Fibroblast of lung (primary cell): ENCODE measurements around the gene P3R3URF. TPM values are rescaled to one million over a fixed set of nuclear protein-coding genes. Genes with fewer than 3 reads are reported as not detected.

Source experiments
- DNase-seq, 2 donors: peaks; one replicate each; pipeline versions ENCODE4 v3.0.0 to v3.0.0-alpha.2; 2010; ENCODE audit warnings: low read depth in 2 of 2
- H2AFZ ChIP-seq: 2 replicates; pipeline ENCODE4 v1.5.1; 2012; ENCODE audit warnings: low read length, control low read depth, inconsistent platforms
- H3K27ac ChIP-seq: 2 replicates; pipeline ENCODE4 v1.5.1; 2011; ENCODE audit warnings: low read length, control low read depth; ENCODE audit not compliant: insufficient read depth
- H3K27me3 ChIP-seq: 2 replicates; pipeline ENCODE4 v1.5.1; 2011; ENCODE audit warnings: mild to moderate bottlenecking, low read length; ENCODE audit not compliant: control insufficient read depth, insufficient read depth
- H3K36me3 ChIP-seq: 2 replicates; pipeline ENCODE4 v1.5.1; 2011; ENCODE audit warnings: low read length; ENCODE audit not compliant: control insufficient read depth, insufficient read depth
- H3K4me1 ChIP-seq: 2 replicates; pipeline ENCODE4 v1.5.1; 2011; ENCODE audit warnings: low read length; ENCODE audit not compliant: control insufficient read depth, insufficient read depth; ENCODE audit errors: extremely low read depth
- H3K4me2 ChIP-seq: 2 replicates; pipeline ENCODE4 v1.5.1; 2011; ENCODE audit warnings: low read length, control low read depth; ENCODE audit not compliant: insufficient read depth; ENCODE audit errors: extremely low read depth
- H3K4me3 ChIP-seq, 4 experiments: fragments of 200-600 bp in 1 of 4; sonication (generic) in 1 of 4; replicated peaks in 1 of 4; 2 replicates each; pipeline ENCODE4 v1.5.1; 2011 to 2016; ENCODE audit warnings: low read length in 4 of 4, low read depth in 3 of 4, mild to moderate bottlenecking in 3 of 4, control low read depth in 2 of 4, inconsistent platforms in 1 of 4, mixed read lengths in 1 of 4; ENCODE audit not compliant: insufficient read depth in 1 of 4; ENCODE audit errors: control extremely low read depth in 1 of 4
- H3K79me2 ChIP-seq: 2 replicates; pipeline ENCODE4 v1.5.1; 2012; ENCODE audit warnings: mild to moderate bottlenecking, low read length, inconsistent platforms; ENCODE audit not compliant: control insufficient read depth, insufficient read depth
- H3K9ac ChIP-seq: 2 replicates; pipeline ENCODE4 v1.5.1; 2011; ENCODE audit warnings: mild to moderate bottlenecking, low read length, control low read depth; ENCODE audit not compliant: insufficient read depth
- H3K9me3 ChIP-seq: 2 replicates; pipeline ENCODE4 v1.5.1; 2012; ENCODE audit warnings: low read depth, low read length; ENCODE audit not compliant: control insufficient read depth, insufficient read depth
- H4K20me1 ChIP-seq: 2 replicates; pipeline ENCODE4 v1.5.1; 2011; ENCODE audit warnings: low read length; ENCODE audit not compliant: control insufficient read depth, insufficient read depth; ENCODE audit errors: extremely low read depth
- CTCF ChIP-seq, 2 donors: IDR thresholded peaks in 1 of 2; conservative IDR thresholded peaks in 1 of 2; 1 replicate in 1 of 2; 2 replicates in 1 of 2; pipeline ENCODE4 v1.5.1; 2011 to 2012; ENCODE audit warnings: low read length in 2 of 2, control low read depth in 1 of 2, inconsistent platforms in 1 of 2, low read depth in 1 of 2, mild to moderate bottlenecking in 1 of 2
- EZH2 ChIP-seq: IDR thresholded peaks from 2 replicates; pipeline ENCODE4 v1.5.1; 2012; ENCODE audit warnings: low read length, control low read depth, mild to moderate bottlenecking; ENCODE audit errors: missing control alignments
- polyA plus RNA-seq, 2 donors: library from polyadenylated mRNA; depleted of rRNA in 1 of 2; stranded (reverse) in 1 of 2; unstranded in 1 of 2; fragments of >200 nt; gene quantifications; 2 replicates each; pipeline ENCODE4 v1.2.1, GENCODE V29; 2011 to 2012; ENCODE audit warnings: missing spikeins in 1 of 2
- total RNA-seq: library from RNA; depleted of rRNA; stranded (reverse); fragments of >200 nt; gene quantifications from 2 replicates; pipeline ENCODE4 v1.2.1, GENCODE V29; 2014

P3R3URF gene
- total and polyA plus RNA-seq, 2 donors (not counting 1 experiment from before 2014, with no cell fraction given): not detected

- Histone ChIP-seq H3K79me2 (no peaks in the 10 kb centered on the region), H4K20me1 (no peaks in the 10 kb centered on the region), H3K27me3 (no peaks in the 10 kb centered on the region), H3K4me3 (no peak overlapping the region), H3K9ac (no peak overlapping the region), H3K9me3 (no peaks in the 10 kb centered on the region), H3K4me2 (no peak overlapping the region), H2AFZ (no peak overlapping the region), H3K27ac (no peak overlapping the region), H3K36me3 (no peaks in the 10 kb centered on the region), H3K4me1 (no peaks in the 10 kb centered on the region)
- no peak for DNase-seq
- TF ChIP-seq EZH2: no peak
- TF ChIP-seq CTCF (conservative IDR thresholded peaks at IDR 0.05 in 1 of 2, IDR thresholded peaks at IDR 0.05 in 1 of 2; ENCODE audit: low read depth in 1 of 2, low read length in 2 of 2): no peak
Measured at GRCh38 chr1:46210561-46210960, 34.3 kb upstream of the P3R3URF start.

GRCh38 chr1:46206399-46206798 lies 30.1 kb upstream of the P3R3URF start:
- Histone ChIP-seq H3K4me3 (no peak overlapping the region), H3K79me2 (no peaks in the 10 kb centered on the region), H3K4me2 (no peak overlapping the region), H3K36me3 (no peaks in the 10 kb centered on the region), H3K4me1 (no peaks in the 10 kb centered on the region), H3K27me3 (no peaks in the 10 kb centered on the region), H4K20me1 (no peaks in the 10 kb centered on the region), H2AFZ (no peak overlapping the region), H3K27ac (no peak overlapping the region), H3K9ac (no peak overlapping the region), H3K9me3 (no peaks in the 10 kb centered on the region)
- no peak for TF ChIP-seq CTCF (conservative IDR thresholded peaks at IDR 0.05 in 1 of 2, IDR thresholded peaks at IDR 0.05 in 1 of 2; ENCODE audit: low read depth in 1 of 2, low read length in 2 of 2)
- TF ChIP-seq EZH2: no peak
- DNase-seq: no peak

- Histone ChIP-seq H3K9ac (no peak overlapping the region), H3K27me3 (no peaks in the 10 kb centered on the region), H4K20me1 (no peaks in the 10 kb centered on the region), H3K9me3 (no peaks in the 10 kb centered on the region), H2AFZ (no peak overlapping the region), H3K36me3 (no peaks in the 10 kb centered on the region), H3K4me2 (no peak overlapping the region), H3K27ac (no peak overlapping the region), H3K4me1 (no peaks in the 10 kb centered on the region), H3K4me3 (no peak overlapping the region), H3K79me2 (no peaks in the 10 kb centered on the region)
- no peak for DNase-seq
- no peak for TF ChIP-seq EZH2
- no peak for TF ChIP-seq CTCF (conservative IDR thresholded peaks at IDR 0.05 in 1 of 2, IDR thresholded peaks at IDR 0.05 in 1 of 2; ENCODE audit: low read depth in 1 of 2, low read length in 2 of 2)
Measured at GRCh38 chr1:46205791-46206190, 29.5 kb upstream of the P3R3URF start.
